ENCODE results near the gene UBAC2.

The UBAC2 gene

DNA sequence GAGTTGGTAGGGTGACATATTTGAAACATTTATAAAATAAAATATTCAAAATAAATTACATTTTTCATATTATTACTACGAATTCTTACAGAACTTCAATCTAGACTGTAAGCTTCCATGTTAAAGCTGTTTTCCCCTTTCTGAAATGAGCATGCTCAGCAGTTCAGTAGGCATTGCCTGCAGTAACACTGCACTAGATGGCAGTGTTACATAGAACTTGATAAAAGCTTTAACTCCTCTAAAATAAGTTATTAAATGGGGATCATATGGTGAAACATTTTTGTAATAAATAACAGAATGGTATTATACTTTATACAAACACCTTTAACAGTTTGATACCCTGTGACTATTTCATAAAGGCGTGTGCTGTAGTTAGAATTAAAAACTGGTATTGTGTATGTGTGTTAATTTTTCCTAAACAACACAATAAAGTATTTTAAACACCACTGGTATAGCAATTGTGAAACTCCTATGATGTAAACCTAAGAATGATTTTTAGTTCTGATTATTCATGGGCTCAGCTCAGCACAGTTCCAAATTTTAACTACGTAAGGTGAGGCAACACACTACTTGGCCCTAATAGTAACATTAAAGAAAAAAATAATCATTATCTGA, 69.1 kb downstream of the UBAC2 start:
- no peaks in the 10 kb centered on the region for H3K27me3 ChIP-seq (ENCODE audit: control insufficient read depth, insufficient read depth, low read length)
- H3K4me1 ChIP-seq, result no peaks in the 10 kb centered on the region
- no peak overlapping the region for H3K4me2 ChIP-seq (ENCODE audit: low read length)
- H3K79me2 ChIP-seq, result peaks cover 9% of the 10 kb centered on the region
- TF ChIP-seq CTCF (IDR thresholded peaks at IDR 0.05), result peak; percentile 44
- no peak overlapping the region for H2AFZ ChIP-seq
- H3K9me3 ChIP-seq (ENCODE audit: control insufficient read depth, low read length), result no peaks in the 10 kb centered on the region
- no peak overlapping the region for H3K4me3 ChIP-seq (ENCODE audit: low read depth, low read length)
- no peak overlapping the region for H3K27ac ChIP-seq
- H3K9ac ChIP-seq, result no peak overlapping the region
- no peaks in the 10 kb centered on the region for H3K36me3 ChIP-seq (ENCODE audit: control insufficient read depth, insufficient read depth, low read length)

DNA sequence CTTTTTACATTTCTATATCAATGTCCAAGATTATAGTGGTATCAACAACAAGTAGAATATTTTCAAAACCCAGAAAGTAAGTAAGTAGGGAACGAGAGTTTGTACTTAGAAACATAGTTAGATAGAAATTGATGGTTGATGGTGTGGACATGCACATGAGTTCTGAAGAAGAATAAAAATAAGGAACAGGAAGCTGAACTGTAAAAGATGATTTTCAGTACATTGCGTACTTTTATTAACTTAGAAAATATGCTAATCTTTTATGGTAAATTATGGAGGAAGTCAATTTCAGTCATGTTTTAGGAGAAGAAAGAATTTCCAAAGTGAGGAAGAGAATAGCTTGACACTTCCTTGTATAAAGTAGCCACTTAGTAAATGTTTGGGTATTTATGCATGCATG, 69.9 kb downstream of the UBAC2 start:
- H3K4me2 ChIP-seq (ENCODE audit: low read length), result no peak overlapping the region
- no peaks in the 10 kb centered on the region for H3K36me3 ChIP-seq (ENCODE audit: control insufficient read depth, insufficient read depth, low read length)
- no peak overlapping the region for H2AFZ ChIP-seq
- H3K27ac ChIP-seq, result no peak overlapping the region
- peaks cover 10% of the 10 kb centered on the region for H3K79me2 ChIP-seq
- no peak overlapping the region for H3K4me3 ChIP-seq (ENCODE audit: low read depth, low read length)
- H3K27me3 ChIP-seq (ENCODE audit: control insufficient read depth, insufficient read depth, low read length), result no peaks in the 10 kb centered on the region
- no peaks in the 10 kb centered on the region for H3K9me3 ChIP-seq (ENCODE audit: control insufficient read depth, low read length)
- H3K4me1 ChIP-seq, result no peaks in the 10 kb centered on the region
- TF ChIP-seq CTCF (IDR thresholded peaks at IDR 0.05), result no peak
- no peak overlapping the region for H3K9ac ChIP-seq

GRCh38 chr13:99271249-99271648, 70.6 kb downstream of the UBAC2 start:
- Histone ChIP-seq H3K4me1 (no peaks in the 10 kb centered on the region), H3K4me3 (ENCODE audit: low read depth, low read length) (no peak overlapping the region), H3K79me2 (peaks cover 10% of the 10 kb centered on the region), H3K9ac (no peak overlapping the region), H3K27me3 (ENCODE audit: control insufficient read depth, insufficient read depth, low read length) (no peaks in the 10 kb centered on the region), H3K27ac (no peak overlapping the region), H3K4me2 (ENCODE audit: low read length) (no peak overlapping the region), H3K36me3 (ENCODE audit: control insufficient read depth, insufficient read depth, low read length) (no peaks in the 10 kb centered on the region), H3K9me3 (ENCODE audit: control insufficient read depth, low read length) (no peaks in the 10 kb centered on the region), H2AFZ (no peak overlapping the region)
- no peak for TF ChIP-seq CTCF (IDR thresholded peaks at IDR 0.05)

DNA sequence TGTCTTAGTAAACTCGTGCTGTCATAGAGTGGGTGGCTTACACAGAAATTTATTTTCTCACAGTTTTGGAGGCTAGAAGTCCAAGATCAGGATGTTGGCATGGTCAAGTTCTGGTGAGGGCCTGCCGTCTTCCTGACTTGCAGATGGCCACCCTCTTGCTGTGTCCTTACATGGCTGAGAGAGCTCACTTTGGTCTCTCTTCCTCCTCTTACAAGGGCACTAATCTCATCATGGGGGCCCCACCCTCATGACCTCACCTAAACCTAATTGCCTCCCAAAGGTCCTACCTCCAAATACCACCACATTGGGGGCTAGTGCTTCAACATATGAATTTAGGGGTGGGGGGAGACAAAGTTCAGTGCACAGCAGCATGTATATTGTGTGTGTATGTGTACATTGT, 71.8 kb downstream of the UBAC2 start:
- no peaks in the 10 kb centered on the region for H3K9me3 ChIP-seq (ENCODE audit: control insufficient read depth, low read length)
- no peaks in the 10 kb centered on the region for H3K27me3 ChIP-seq (ENCODE audit: control insufficient read depth, insufficient read depth, low read length)
- no peak for TF ChIP-seq CTCF (IDR thresholded peaks at IDR 0.05)
- no peaks in the 10 kb centered on the region for H3K4me1 ChIP-seq
- H2AFZ ChIP-seq, result no peak overlapping the region
- H3K27ac ChIP-seq, result no peak overlapping the region
- H3K9ac ChIP-seq, result no peak overlapping the region
- H3K79me2 ChIP-seq, result peaks cover 14% of the 10 kb centered on the region
- no peak overlapping the region for H3K4me3 ChIP-seq (ENCODE audit: low read depth, low read length)
- H3K4me2 ChIP-seq (ENCODE audit: low read length), result no peak overlapping the region
- H3K36me3 ChIP-seq (ENCODE audit: control insufficient read depth, insufficient read depth, low read length), result no peaks in the 10 kb centered on the region

GRCh38 chr13:99273128-99273527, 72.5 kb downstream of the UBAC2 start:
- H3K4me3 ChIP-seq (ENCODE audit: low read depth, low read length), result no peak overlapping the region
- H3K4me2 ChIP-seq (ENCODE audit: low read length), result no peak overlapping the region
- no peaks in the 10 kb centered on the region for H3K9me3 ChIP-seq (ENCODE audit: control insufficient read depth, low read length)
- no peak overlapping the region for H3K9ac ChIP-seq
- H2AFZ ChIP-seq, result no peak overlapping the region
- H3K4me1 ChIP-seq, result no peaks in the 10 kb centered on the region
- no peak overlapping the region for H3K27ac ChIP-seq
- no peak for TF ChIP-seq CTCF (IDR thresholded peaks at IDR 0.05)
- H3K79me2 ChIP-seq, result peaks cover 14% of the 10 kb centered on the region
- H3K27me3 ChIP-seq (ENCODE audit: control insufficient read depth, insufficient read depth, low read length), result no peaks in the 10 kb centered on the region
- no peaks in the 10 kb centered on the region for H3K36me3 ChIP-seq (ENCODE audit: control insufficient read depth, insufficient read depth, low read length)
